NB4 (cell line): ENCODE results near the gene KIRREL3.

Experiments used
- DNase-seq: peaks from one replicate; pipeline ENCODE4 v3.0.0; 2010; ENCODE audit warnings: low read depth
- H3K4me3 ChIP-seq: one replicate; pipeline ENCODE4 v1.5.1; 2011; ENCODE audit warnings: mild to moderate bottlenecking, low read depth, low read length, moderate library complexity
- CTCF ChIP-seq: IDR thresholded peaks from one replicate; pipeline ENCODE4 v1.5.1; 2012; ENCODE audit warnings: low read depth, low read length
- MAX ChIP-seq: IDR thresholded peaks from 2 replicates; pipeline ENCODE4 v1.6.1; 2011; ENCODE audit warnings: low read depth, low read length
- MYC ChIP-seq: IDR thresholded peaks from 2 replicates; pipeline ENCODE4 v1.6.1; 2011; ENCODE audit warnings: low read depth, low read length
- POLR2A ChIP-seq: IDR thresholded peaks from 2 replicates; pipeline ENCODE4 v1.6.1; 2011; ENCODE audit warnings: mild to moderate bottlenecking; ENCODE audit not compliant: insufficient read length; ENCODE audit errors: extremely low read depth

Gene KIRREL3

GRCh38 chr11:126893796-126894195, 106.8 kb downstream of the KIRREL3 start:
- DNase-seq, result peak; percentile 28
- no peak overlapping the region for H3K4me3 ChIP-seq
- TF ChIP-seq MAX (no peak), CTCF (no peak), POLR2A (no peak), MYC (no peak)

GRCh38 chr11:126892756-126893155, 107.8 kb downstream of the KIRREL3 start:
- no peak for DNase-seq
- no peak overlapping the region for H3K4me3 ChIP-seq
- TF ChIP-seq POLR2A (no peak), MAX (no peak), MYC (no peak), CTCF (no peak)

- no peak for DNase-seq
- H3K4me3 ChIP-seq, result no peak overlapping the region
- no peak for TF ChIP-seq MAX
- TF ChIP-seq CTCF, result no peak
- TF ChIP-seq MYC, result no peak
Measured at GRCh38 chr11:126891556-126892217, 108.9 kb downstream of the KIRREL3 start.

GRCh38 chr11:126890561-126890960, 110.0 kb downstream of the KIRREL3 start:
- TF ChIP-seq MAX (no peak), POLR2A (no peak), MYC (no peak), CTCF (no peak)
- DNase-seq, result no peak
- H3K4me3 ChIP-seq, result no peak overlapping the region

- H3K4me3 ChIP-seq, result no peak overlapping the region
- DNase-seq, result no peak
- TF ChIP-seq POLR2A (no peak), MAX (no peak), CTCF (no peak), MYC (no peak)
Measured at GRCh38 chr11:126888115-126888712, 112.4 kb downstream of the KIRREL3 start.
